Kidney glomerular epithelial cell (primary cell): Measurements from ENCODE around the gene NTSR1.

ENCODE experiments used
- DNase-seq: peaks from one replicate; lab custom pipeline; 2025; lab: John Stamatoyannopoulos, UW

NTSR1 gene

DNA sequence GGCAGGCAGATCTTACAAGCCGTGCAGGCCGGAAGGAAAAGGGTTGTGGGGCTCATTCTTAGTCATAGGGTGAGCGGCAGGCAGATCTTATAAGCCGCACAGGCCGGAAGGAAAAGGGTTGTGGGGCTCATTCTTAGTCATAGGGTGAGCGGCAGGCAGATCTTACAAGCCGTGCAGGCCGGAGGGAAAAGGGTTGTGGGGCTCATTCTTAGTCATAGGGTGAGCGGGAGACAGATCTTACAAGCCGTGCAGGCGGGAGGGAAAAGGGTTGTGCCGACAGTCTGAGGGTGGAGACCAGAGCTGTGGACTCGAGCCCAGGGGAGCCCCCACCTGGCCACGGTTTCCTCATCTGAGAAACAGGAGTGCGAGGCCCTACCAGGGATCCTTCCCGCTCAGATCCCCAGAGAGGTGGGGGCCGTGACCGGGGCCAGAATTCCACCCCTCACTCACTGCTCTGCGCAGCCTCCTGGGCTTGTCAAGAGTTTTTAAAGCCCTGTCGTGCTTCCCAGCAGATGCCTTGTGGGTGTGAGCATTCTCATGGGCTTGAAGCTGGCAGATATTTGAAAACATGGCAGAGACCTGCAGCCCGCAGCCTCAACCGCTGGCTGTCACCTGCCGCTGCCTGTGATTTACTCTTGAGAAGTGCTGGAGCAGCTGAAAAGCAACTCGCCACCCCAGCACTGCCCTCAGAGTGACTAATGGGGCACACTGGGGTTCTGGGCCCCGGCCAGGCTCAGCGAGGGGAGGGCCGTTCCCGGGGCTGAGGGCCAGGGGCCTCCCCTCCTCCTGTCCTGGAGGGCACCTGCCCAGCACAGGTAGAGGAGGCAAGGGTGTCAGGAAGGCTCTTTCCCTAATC lies 31.9 kb downstream of the NTSR1 start:
- no peak for DNase-seq

DNA sequence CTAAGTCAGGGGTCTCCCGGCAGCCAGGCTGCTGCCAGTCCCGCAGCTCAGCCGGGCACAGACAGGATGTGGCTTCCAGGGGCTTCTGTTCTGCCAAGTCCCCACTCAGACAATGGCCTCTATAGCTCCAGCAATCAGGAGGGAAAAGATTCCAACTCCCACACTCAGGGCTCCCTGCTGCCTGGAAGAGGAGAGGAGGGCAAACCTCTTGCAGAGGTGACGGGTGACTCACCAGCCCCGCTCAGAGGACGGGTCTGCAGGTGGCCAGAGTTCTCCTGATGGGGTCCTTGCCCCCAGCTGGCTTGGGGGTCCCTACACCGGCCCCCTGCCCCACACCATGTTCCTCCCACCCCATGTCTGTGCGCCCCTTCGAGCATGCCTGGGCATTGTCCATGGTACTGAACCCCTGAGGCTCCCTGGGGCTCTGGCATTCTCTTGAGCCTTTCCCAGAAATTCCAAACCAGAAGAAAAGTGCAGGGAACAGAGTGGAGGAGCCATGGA lies 32.6 kb downstream of the NTSR1 start:
- DNase-seq, result no peak

DNA sequence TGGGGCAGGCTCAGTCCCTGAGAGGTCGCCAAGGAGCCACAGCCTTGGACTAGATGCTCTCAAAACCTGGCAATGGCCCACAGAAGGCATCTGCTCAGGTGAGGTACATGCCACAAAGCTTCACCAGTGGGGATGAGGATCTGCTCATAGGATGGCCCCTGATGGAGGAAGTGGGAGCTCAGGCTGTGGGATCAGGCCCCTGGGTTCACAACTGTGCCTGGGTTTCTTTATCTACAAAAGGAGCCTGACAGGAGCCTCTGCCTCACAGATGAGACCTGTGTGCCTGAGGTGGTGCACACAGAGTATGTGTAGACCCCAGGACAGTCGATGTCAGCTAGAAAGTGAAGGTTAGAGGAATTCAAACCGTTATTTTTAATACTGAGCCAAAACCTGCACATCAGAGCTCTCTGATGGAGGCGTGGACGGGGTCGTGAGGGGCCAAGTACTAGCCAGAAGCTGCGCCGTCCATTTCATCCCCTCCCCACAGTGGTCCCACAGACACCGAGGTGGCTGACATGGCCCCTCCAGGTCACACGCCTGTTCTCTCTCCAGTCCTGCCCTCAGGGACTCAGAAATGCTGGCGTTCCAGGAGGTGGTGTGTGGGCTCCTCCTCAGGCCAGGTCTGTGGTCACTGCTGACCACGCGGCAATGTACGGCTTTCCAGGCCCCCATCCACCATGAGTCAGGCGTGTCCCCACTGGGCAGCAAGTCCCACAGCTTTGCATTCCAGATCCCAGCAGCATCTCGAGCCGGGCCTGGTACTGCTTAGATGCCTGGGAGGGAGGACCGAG lies 33.3 kb downstream of the NTSR1 start:
- DNase-seq, result no peak

DNA sequence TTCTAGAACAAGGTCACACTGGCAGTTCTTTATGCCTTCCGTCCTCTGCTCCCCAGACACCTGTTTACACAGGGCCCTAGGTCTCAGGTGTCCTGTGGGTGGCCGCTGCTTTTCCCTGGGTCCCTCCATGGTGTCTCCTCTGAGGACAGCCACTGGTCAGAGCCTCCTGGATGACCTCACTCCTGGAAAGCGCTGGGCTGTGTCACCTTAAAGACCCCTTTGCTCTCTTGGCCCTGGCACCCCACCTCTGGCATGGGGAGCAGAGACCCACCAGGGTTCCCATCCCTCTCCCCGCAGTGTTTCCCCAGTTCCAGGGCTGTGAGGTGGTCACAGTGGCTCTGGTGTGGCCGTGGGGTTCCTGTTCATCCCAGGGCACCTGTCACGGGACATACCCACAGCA lies 33.9 kb downstream of the NTSR1 start:
- DNase-seq, result no peak

DNA sequence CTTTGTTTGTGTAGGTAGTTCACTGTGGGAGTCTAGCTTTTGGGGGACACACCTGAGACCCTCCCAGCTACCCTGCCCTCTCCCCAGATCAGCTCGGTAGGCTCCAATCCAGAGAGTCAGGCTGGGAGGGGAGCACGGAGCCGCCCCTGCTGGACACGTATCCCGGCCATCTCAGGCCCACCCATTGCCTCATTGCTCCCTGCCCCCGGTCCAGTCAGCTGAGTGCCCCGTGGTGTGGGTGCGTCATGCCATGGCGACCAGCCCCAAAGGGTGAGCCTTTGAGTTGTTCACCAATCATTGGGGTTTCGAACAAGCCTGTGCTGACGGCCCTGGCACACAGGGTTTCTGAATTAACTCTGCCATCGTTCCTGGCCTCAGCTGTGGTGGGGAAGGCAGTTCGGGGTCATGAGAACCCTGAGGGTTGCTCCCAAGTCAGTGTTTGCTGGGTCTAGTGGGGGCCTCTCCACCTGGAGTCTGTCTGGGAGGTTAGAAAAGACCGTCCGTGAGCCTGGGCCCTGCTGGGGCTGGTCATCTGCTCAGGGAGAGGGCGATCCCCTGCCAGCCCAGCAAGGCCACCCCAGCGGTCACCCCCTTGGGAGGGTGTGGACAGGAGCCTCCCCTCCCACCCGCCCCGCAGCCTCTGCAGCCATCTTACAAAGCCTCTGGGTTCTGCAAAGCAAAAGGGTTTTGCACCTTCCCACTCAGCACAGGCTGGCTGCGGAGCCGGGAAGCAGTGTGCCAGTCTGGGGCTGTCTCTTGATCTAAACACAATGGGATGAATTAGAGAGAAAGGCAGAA lies 34.5 kb downstream of the NTSR1 start:
- no peak for DNase-seq

DNA sequence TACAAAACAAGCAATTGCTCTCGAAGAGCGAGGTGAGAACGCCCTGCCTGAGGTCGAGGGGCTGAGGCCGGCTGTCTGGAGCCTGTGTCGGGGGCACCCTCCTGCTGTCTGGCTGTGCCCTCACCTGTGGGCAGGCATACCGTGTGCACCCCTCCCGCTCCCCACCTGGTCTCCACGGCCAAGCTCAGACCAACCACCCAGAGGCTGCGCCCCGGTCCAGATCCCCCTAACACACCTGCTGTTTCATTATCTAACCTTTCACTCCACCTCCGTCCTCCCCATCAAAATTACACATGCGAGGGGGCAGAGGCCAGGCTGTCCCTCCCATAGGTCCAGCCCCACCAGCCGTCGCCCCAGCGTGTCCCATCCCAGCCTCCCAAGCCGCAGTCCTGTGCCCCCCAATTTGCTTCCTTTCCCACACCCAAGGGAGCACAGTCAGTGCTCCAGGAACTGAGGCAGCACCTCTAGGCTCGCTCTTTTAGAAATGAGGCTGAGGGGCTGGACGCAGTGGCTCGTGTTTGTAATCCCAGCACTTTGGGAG lies 35.2 kb downstream of the NTSR1 start:
- DNase-seq, result no peak

DNA sequence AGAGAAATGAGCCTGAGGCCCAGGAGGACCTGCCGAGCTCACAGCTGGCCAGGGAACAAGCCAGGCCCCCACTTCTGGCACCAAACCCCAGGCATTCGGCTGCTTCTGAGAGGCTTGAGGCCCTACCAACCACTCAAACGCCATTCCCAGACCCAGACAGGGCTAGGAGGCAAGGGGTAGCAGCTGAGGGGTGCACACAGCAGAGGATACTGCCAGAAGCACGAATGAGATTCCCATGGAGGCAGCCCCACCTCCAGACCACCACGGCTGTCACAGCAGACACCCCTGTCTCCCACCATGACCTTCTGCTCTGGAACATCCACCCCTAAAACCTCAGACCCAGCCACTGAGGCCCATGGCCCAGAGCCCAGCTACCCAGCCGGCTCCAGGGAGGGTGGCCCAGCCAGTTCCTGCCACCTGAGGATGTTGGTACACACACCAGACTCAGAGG lies 36.1 kb downstream of the NTSR1 start:
- DNase-seq, result no peak

DNA sequence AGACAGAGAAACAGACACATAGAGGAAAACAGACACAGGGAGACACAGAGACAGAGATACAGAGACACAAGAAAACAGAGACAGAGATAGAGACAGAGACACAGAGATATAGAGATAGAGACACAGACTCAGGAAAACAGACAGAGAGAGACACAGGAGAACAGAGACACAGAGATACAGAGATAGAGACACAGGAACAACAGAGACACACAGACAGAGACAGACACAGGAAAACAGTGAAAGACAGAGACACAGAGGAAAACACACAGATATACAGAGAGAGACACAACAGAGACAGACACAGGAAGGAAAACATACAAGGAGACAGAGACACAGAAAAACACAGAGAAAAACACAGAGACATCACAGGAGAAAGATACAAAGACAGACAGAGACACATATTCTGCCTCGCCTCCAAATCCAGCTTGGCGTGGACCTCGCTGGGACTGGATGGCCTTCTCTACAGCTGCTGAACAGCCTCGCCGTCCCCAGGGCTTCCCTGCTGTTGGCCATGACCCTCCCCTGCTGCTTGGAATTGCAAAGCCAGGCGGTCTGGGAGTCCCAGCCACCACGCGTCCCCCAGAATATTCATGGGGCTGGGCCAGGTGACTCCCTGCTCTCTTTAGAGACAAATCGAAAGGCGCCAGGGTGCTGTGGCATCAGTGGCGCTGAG lies 36.8 kb downstream of the NTSR1 start:
- DNase-seq, result no peak

DNA sequence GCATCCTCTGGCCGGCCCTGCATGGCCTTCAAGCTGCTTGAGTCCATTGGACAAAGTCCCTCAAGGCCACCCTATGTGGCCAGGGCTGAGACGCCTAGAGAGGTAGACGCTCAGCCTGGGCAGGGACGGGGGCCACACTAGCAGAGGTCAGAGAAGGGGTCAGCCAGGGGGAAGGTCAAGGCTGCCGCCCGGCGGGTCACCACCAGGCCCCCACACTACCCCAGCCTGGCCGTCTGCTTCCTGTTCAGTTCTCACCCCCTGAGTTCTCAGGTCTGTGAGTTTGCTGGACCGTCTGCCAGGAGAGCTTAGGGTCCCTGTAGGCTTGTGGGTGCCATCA lies 37.3 kb downstream of the NTSR1 start:
- DNase-seq, result no peak

DNA sequence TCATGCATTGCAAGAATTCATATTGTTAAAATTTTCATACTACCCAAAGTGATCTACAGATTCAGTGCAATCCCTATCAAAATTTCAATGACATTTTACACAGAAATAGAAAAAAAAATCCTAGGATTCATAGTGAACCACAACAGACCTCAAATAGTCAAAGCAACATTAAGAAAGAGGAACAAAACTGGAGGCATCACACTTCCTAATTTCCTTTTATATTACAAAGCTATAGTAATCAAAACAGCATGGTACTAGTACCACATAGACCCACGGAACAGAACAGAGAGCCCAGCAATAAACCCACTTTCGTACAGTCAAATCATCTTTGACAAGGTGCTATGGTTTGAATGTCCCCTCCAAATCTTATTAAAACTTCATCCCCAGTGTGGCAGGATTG lies 39.7 kb downstream of the NTSR1 start:
- no peak for DNase-seq

DNA sequence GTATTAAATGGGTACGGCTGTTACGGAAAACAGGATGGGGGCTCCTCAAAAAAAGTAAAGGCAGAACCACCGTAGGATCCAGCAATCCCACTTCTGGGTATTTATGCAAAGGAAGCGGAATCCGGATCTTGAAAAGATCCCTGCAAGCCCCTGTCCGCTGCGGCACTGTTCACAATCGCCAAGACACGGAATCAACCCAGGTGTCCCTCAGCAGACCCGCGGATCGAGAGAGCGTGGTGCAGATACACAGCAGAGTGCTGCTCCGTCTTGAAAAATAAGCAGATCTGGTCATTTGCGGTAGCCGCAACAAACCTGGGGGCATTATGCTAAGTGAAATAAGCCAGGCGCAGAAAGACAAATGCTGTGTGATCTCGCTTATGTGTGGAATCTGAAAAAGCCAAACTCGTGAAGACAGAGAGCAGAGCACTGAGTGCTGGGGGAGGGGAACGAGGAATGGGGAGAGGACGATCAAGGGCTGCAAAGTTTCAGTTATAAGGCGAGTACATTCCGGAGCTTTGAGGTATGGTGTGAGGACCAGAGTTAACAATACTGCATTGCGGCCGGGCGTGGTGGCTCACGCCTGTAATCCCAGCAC lies 41.3 kb downstream of the NTSR1 start:
- DNase-seq, result no peak

DNA sequence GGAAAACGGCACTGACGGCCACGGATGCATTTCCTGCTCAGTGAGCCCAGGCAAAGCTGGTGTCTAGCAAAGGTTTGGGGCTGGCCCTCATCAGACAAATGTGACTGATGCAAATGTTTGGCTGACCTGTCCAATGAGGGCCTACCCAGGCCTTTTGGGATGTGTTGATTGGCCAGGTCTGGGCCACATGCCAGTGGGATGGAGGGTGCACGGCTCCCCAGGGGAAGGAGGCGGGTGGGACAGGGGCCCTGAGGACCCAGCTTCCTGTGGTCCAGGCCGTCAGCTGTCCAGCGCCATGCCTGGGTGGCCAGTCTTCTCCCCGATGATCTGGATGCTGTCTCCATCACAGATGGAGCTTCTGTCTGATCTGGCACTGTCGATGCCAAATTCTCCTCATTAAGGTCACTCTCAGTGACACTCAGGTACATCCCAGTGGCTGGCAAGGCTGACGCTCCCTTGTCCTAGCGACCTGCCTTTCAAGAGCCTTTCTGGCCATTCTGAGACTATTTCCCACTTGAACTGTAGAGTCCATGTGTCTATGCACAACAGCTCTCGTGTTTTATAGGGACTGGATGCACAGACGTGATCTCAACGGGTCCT lies 43.0 kb downstream of the NTSR1 start:
- DNase-seq, result no peak

DNA sequence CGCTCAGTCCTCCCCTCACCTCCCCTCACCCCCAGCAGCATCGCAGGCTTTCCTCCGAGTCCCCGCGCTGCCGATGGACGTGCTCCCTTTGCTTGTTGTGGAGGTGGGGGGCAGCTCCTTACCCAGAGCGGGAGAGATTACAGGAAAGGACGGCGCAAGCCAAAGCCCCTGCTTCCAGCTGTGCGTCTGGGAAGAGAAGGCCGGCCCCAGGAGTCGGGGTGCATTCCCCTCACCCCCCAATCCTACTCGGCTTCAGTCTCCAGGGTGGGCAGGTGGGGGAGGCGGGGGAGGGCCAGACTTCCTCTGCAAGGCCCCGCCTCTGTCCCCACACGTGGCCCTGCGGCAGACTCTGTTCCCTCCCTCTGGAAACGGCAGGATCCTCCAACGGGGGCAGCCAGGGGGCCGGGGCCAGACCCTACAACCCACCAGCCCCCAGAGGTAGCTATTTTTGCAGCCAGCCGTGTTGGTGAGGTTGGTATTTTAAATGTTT lies 43.6 kb downstream of the NTSR1 start:
- no peak for DNase-seq

DNA sequence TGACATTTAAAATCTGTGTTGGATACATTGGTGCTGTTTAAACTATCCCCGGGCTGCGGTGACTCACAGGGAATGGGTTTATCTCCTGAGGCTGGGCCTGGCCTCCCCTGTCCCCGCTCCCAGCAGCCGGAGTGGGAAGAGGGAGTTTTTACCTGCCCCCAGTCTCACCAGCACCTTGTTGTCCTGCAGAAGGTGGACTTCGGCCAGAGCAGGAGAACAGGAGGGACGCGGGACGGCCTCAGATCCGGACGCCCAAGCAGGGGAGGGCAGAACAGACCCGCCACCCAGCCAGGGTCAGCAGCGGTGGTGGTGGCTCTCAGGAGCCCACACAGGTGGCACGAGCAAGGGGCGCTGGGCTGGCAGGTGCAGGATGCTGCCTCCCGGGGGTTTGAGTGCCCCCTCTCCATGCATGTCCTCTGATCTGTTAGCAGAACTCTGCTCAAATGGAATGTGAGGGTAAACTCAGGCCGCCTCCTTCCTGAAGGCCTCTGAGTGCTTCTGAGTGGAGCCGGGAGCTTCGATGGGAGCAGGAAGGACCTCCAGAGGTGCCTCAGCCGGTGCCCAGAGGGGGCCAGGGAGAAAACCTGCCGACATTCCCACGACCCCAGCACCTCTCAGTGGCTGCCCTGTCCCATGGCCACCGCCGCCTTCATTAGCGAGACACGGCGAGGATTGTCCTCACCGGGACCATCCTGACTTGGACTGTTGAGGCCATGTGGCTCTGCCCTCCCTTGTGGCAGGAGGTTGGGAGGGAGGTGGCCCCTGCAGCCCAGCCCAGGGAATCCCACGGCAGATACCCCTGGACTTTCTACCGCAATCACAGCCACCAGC lies 44.2 kb downstream of the NTSR1 start:
- DNase-seq, result no peak

DNA sequence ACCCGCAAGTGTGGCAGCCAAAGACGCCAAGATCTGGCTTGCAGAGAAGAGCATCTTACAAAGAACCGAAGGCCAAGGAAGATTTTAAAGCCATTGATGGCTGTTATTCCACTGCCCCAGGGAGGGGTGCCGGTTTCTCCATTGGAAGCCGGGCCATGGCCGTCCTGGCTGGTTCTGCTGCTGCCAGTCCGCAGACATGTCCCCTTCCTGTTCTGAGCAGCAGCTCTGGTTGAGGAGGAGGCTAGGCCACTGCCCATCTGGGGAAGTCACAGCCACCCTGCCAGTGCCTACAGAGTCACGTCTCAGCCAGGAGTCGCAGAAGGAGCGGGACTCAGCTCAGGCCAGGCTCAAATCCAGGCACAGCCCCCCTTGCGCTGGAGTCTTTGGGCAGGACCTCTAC lies 45.0 kb downstream of the NTSR1 start:
- no peak for DNase-seq

DNA sequence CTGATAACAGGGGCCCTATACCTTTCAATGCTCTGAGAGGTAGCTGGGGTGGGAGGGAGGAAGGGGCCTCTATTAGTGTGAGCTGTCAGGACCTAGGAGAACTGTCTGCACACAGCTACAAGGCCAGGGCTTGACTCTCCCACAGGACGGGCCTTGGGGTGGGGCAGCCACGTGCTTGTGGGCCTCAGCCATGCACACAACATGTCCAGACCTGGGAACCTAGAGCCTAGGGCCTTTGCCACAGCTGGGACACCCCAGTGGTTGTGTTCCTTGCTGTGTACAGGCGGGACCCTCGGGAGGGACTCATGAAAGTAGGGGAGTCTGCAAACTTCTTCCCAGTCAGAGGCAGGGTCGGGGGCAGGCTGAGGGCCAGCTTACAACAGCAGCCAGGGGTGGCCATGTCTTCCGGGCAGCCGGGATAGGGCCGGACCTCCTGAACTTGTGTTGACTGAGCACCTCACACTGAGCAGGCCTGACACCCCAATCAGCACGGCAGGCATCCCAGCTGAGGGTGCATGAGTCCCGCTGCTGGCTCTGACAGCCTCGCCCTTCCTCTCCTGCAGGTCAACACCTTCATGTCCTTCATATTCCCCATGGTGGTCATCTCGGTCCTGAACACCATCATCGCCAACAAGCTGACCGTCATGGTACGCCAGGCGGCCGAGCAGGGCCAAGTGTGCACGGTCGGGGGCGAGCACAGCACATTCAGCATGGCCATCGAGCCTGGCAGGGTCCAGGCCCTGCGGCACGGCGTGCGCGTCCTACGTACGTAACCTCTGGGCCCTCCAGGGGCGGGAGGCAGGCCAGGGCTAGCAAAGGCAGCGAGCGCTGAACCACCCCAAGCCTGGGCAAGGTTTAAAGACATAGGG lies 45.7 kb downstream of the NTSR1 start:
- no peak for DNase-seq

DNA sequence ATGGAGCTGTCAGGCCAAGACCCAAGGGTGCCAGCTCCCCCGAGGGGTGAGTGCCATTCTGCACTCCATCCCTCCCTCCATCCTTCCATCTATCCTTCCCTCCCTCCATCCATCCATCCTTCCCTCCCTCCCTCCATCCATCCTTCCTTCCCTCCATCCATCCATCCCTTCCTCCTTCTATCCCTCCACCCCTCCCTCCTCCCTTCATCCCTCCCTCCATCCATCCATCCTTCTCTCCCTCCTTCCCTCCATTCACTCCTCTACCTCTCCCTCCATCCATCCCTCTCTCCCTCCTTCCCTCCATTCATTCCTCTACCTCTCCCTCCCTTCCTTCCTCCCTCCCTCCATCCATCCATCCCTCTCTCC lies 46.3 kb downstream of the NTSR1 start:
- DNase-seq, result no peak

DNA sequence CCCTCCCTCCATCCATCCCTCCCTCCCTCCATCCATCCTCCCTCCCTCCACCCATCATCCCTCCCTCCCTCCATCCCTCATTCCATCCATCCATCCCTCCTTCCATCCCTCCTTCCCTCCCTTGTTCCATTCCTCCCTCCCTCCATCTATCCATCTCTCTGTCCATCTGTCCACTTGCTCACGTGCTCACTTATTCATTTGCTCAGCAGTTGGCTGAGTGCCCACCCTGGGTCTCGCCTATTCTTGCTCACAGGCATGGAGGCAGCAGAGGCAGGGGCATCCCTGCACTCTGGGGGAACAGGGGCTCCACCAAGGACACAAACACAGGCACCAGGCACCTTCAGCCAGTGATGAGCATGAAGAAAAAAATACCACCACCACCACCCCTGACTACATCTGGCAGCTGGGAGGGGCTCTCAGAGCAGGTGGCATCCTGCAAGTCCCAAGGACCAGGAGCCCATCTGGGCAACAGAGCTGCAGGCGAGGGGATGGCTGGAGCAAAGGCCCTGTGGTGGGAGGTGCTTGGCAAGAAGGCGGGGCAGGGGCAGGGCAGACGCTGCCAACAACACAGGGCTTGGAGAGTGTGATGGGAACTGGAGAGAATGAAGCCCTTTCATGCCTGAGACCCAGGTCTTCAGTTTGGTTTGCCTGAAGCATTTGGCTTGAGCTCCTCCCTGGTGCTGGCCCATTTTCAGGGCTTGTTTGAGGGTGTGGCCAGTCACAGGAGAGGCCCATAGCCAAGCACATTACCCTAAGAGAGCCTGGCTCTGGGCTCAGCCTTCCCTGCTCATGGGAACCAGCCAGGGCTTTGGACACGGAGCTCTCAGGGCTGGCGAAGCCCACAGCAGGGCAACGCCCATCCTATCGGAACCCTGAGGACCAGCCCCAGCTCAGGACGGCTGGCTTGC lies 47.4 kb downstream of the NTSR1 start:
- no peak for DNase-seq
